Kidney capillary endothelial cell (primary cell): ENCODE data around the gene MPRIP.
A peak's percentile ranks its signal among the peaks of the same experiment; 100 is the strongest.
"Not testable (repeated sequence)": the region's sequence is repeated elsewhere in the genome, so short reads cannot be mapped to it uniquely, and the experiment has no call there.

Experiments
- DNase-seq: peaks from one replicate; pipeline ENCODE4 v3.0.0-alpha.2; 2018; ENCODE audit warnings: low spot score

MPRIP gene

DNA sequence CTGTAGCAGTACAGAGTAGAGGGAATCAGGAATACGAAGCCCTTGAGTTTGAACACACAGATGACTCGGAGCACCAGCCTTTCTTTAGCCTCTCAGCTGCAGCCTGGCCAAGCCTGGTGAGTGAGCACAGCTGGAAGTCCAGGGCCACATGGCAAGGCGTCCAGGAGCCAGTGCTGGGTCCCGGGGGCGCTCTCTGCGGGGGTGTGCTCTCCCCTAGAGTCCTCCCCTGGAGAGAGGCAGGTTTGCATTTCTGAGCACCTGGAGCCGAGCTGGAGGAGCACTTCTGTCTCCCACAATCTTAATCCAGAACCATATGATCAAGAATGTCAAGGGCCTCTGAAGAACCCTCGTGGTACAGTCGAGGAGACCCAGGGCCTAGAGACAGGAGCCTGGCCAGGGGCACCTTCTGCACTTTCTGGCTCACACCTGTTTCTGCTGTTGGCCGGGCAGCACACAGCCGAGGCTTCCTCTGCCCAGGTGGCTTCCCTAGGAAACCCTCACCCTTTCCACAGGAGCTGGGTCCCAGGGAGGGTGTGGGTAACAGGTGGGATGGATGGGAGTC lies 85.6 kb downstream of the MPRIP start:
- DNase-seq, result no peak

DNA sequence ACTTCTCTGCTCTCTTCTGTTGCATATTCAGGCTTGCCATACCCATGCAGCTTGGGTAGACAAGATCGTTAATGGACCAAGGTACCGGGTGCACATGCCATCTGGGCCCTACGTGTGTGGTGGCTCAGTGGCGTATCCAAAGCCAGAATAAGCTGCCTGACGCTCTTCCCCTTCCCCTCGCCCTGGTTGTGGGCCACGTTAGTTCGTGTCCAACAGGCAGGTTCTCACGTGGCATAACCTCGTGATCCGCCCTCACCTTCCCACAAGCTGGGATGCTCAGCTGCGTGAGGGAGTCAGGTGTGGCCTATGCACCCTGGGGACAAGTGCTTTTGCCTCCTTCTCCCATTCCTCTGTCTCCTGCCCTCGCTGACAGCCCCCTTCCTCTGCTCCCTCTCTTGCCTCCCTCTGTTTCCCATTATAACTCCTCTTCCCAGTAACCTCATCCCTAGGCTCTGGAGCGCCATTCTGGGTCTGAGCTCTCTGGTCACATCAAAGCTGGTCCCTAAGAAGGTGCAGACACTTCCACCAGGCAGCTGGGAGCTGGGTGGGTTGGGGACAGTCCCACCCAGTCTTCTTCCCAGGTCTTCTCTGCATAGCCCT lies 86.3 kb downstream of the MPRIP start:
- DNase-seq, result no peak

DNA sequence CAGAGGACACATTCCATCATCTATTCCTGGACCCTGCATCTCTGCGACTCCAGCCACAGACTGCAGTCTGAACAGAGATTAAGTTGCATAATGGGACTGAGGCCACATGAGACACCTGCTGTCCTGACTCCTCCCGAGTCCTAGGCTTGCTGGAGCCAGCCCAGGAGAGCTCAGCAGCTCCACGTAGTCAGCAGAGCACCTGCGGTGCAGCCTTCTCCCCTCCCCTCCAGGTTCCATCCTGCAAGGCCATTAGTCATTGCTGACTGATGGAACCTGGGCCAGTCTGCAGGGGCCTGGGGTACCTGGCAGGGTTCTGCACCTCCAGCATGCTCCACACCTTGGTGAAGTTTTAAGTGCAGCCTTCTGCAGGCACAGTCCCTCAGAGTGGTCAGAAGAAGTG lies 87.2 kb downstream of the MPRIP start:
- no peak for DNase-seq

DNA sequence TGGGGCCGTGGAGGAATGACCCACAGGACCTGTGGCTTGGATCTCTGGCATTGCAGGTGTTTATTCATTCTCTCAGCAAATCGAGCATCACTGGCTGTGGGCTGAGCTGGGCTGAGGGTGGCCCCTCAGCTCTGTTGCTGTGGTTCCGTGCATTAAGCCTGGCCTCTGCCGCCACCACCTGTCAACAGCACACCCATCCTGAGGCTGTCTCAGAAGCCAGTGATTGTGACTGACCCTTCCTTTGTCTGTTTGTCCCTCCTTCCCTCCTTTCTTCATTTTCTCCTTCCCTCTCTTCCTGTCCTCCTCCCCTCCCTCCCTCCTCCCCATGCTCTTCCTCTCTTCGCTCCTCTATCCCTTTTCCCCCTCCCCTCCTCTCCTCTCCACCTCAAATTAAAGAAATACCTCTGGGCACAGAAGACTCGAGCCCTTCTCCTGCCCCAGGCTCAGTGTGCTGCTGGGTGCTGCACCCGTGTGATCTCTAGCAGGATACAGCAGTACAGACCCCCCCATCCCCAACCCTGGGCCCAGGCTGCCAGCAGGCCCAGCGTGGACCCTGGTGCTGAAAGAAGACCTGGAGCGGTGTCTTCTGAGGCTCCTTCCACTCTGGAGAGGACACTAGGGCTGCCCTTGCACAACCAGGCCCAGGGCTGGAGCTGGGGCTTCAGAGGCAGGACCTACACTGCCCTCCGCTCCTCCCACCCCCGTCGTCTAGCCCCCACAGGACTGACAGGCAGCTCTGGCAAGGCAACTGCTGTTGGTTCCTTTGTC lies 88.0 kb downstream of the MPRIP start:
- DNase-seq, result no peak

DNA sequence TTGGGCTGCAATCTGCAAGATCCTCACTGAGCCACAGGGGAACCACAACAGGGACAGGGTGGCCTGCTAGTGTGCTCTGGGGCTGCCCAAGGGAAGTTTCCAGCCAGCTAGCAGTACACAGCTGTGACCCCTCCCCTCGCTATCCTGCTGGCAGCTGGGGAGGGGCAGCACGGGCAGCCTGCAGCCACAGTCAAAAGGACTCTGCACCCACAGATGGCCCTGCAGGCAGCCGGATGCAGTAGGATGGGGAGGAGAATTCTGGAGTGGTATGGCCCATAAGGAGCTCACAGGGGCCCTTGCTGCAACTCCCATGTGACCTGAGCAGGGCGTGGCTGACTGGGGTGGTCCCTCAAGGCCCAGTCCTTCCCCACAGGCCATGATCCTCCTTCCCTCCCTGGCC lies 89.6 kb downstream of the MPRIP start:
- DNase-seq, result no peak

DNA sequence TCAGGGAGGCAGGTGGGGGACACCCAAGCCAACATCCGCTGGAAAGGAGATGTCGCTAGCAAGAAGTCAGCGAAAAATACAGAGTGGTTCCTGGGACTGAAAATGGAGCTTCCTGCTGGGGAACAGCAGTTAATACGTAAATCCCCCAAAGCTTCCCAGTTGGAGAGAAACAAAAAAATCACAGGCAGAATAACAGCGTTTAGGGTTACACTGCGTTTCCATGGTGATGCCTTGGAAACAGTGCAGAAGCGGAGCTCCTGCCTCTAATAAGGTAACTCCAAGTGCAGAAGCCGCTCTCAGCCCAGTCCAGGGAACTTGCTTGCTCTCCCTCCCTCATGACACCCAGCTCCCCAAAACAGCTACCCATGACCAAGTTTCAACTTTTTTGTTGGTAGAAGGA lies 90.5 kb downstream of the MPRIP start:
- DNase-seq, result no peak

DNA sequence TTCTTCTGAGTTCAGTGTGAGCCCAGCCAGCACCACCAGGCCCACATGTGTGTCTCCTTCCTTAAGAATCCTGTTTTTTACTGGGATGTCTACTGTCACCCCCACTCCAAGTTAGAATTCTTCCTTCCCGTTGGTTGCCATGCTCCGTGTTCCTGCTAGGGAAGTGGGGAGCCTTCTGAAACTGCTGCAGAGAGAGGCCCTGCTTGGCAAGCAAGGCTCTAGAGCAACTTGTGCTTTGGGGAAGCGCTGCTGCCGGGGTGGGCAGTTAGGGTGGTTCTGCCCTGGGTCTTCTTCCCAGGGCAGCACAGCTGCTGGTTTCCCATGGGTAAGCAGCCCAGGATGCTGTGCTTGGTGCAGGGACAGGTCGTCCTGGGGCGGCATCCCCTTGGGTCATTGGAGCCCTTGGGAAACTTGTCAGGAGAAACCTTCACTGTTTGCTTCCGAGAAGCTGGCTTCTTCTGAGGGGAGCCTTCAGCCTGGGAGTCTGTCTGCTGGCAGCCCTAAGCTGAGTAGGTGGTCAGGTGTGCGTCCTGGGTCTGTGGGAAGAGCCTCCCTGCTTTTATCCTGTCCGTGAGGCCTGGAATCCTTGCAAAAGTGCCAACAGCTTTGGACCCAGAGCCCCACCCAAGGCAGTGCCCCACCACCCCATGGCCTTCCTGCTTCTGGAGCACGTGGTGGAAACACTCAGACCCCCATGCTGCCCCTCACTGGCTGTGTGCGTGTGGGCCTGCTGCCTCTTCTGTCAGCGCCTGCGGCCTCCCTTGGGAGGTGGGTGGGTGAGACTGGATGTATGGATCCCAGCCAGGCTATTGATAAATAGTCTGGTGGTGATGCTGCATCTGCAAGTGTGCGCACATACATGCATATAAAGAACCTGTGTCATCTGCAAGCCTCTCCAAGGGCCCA lies 92.0 kb downstream of the MPRIP start:
- no peak for DNase-seq

DNA sequence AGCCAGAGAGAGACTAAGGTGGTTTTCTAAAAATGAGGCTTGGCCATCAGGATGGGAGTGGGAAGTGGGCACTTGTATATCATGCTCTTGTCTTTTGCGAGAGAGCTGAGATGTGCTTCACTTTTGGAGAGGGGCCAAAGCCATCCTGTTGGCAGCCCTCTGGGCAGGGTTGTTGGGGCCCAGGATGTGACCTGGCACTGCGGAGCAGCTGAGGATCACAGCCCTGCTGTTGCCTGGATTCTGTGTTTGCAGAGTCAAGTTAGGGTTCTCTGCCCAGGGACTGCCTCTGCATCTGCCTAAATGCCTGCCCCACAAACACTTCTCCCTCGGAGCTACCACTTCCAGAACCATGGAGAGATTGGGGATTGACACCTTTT lies 92.7 kb downstream of the MPRIP start:
- no peak for DNase-seq

DNA sequence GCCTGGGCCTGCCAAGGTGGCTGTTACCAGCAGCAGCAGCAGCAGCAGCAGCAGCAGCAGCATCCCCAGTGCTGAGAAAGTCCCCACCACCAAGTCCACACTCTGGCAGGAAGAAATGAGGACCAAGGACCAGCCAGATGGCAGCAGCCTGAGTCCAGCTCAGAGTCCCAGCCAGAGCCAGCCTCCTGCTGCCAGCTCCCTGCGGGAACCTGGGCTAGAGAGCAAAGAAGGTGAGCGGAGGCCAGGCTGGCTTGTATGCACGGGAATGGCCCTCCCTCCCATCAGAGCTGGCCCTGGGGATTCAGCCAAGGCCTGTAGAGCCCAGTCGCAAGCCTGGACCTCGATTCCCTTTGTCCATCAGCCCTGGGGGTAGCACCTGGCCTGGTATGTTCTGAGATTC lies 94.0 kb downstream of the MPRIP start:
- DNase-seq, result not testable (repeated sequence)

DNA sequence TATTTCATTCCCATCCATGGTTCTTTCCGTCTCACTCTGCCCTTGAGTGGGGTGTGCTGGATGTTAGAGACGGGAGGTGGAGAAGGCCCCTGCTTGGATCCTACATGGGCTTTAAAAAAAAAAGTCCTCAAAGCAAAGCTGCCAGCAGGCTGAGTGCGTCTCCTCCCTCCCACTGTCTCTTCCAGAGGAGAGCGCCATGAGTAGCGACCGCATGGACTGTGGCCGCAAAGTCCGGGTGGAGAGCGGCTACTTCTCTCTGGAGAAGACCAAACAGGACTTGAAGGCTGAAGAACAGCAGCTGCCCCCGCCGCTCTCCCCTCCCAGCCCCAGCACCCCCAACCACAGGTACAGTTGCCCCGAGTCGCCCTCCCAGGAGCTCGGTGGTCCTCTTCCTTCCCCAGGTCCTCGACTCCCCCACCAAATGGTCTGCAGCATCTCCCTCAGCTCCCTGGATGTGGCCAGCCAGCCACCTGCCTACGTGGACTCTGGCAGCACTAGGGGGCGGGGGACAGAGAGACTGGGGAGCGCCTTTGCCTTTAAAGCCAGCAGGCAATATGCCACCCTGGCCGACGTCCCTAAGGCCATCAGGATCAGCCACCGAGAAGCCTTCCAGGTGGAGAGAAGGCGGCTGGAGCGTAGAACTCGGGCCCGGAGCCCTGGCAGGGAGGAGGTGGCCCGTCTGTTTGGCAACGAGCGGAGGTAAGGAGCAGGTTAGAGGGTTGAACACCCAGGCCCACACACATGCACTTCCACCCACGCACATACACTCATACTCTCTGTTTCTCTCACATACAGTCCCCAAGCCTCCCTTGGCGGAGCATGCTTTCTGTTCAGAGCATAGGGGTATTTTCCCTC lies 95.7 kb downstream of the MPRIP start:
- no peak for DNase-seq

DNA sequence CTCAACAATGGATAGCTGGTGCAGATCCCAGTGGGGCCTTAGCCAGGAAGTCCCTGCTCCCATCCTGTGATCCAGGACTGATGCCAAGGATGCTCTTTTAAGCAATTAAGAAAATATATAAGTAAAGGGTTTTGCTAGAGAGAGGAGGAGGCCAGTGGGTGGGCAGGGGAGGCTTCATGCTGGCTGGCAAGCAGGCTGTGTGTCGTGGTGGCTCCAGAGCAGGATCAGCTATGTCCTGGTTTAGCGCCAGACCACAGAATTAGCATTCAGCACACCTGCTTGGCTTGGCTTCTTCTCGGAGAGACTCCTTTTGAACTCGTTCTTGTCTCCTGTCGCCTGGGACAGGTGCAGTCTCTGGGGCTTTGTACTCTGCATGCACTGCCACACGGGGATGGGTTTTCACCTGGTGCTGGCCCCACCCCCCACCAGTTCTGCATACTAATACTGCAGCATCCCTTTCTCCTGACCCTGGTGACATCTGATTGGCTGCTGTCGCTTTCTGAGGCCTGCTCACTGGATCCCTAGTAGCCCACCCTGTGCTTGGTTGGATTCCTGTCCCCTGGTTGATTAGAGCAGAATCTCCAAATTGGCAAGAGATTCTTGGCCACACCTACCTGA lies 97.8 kb downstream of the MPRIP start:
- no peak for DNase-seq

DNA sequence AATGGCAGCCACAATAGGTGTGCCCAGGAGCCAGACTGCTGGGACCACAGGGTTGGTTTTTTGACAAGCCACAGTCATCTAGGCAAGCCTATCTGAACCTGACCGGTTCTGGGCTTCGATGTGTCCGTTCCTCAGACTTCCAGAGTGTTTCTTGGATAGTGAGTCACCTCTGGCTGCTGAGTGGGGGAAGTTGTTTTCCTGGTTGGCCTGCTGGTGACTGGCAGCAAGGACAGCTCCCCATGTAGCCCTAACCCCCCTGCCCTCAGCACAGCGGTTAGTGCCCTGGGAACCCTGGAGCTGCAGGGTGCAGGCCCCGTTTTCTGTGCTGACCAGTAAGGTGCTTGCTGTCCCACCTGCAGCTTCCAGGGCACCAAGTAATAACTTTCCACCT lies 98.3 kb downstream of the MPRIP start:
- peak; percentile 87 for DNase-seq

DNA sequence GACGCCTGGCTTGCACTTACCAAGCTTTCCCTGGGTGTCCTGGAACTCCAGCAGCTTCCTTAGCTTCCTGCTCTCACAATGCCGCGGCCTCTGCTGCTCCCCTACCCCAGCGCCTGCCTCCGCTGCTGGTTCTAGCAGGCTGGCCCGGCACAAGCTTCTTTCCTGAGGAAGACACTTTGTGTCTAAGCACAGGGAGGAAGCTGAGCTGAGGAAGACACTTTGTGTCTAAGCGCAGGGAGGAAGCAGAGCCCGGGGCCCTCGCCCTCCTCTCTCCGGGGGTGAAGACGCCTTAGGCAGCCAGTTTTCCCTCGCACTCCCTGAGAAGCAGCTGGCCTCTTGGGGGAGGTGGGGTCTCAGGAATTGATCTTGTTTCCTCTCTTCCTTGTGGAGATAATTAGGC lies 99.0 kb downstream of the MPRIP start:
- peak; percentile 27 for DNase-seq

DNA sequence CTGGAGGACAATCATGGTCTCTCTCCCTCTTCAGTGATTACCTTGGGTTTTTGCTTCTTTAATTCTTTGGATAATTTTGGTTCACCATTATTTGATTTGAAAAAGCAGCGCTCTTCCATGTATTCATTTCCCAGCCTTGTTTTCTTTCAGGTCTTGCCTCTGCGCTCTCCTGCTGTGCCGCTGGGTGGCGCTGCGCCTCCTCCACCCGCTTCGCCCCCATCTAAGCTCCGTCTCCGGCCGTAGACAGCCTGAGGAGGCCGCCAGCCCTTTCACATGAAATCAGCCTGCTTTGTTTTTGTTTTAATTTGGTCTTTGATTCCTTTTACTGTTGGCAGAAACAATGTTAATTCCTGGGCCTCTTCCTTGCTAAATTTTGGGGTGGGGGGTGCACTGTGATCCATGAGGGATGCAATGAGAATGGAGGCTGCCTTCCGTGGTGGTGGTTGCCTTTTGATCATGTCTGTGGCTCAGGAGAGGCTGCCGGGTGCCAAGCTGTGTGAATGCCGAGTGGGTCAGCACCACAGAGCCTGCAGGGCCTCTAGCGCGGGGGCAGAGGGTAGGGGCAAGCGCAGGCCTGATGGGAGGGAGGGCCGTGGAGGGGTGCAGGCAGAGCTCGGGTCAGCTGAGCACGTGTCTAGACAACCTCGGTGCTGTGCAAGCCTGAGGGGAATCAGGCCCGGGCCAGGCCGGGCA lies 99.7 kb downstream of the MPRIP start:
- peak; percentile 65 for DNase-seq

DNA sequence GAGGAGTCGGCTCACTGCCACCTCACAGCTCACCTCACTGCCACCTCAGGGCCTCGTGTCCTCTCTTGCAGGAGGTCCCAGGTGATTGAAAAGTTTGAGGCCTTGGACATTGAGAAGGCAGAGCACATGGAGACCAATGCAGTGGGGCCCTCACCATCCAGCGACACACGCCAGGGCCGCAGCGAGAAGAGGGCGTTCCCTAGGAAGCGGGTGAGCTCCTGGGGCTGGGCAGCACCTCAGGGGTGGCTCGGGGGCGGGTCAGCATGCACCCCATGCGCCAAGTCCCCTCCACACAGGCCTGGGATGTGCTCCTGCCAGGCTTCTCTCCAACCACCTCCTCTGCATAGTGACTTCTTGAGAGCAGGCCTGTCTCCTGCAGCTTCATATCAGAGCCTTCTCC lies 100.3 kb downstream of the MPRIP start:
- DNase-seq, result no peak

DNA sequence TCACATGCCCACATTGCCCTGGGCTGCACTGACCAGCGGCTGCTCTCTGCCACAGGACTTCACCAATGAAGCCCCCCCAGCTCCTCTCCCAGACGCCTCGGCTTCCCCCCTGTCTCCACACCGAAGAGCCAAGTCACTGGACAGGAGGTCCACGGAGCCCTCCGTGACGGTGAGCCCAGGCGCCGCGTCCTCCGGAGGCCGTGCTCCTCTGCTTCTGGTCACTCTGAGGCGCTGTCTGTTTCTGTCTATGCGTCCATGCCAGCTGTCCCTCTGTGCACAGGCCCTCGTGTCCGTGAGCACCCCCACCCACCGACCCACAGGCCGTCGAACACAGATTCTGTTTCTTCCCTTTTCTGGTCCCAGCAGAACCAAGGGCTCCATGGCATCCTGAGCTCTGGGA lies 101.2 kb downstream of the MPRIP start:
- DNase-seq, result no peak

DNA sequence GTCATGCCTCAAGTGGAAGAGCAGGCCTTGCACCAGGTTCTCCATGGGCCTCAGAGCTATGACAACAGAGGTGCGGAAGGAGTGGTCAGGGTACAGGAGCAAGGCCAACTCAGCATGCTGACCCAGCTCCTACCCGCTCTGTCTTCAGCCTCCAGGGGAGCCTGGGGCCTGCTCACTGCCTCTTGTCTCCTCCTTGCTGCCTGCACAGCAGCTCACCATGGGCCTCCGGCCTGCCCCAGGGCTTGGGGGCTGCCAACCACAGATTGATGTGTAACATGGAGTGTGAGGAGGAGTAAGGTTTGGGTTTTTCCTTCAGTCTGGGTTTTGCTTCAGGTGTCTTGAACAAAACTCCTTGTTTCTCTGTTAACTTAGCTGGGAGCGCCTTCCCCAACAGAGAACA lies 101.8 kb downstream of the MPRIP start:
- DNase-seq, result no peak

DNA sequence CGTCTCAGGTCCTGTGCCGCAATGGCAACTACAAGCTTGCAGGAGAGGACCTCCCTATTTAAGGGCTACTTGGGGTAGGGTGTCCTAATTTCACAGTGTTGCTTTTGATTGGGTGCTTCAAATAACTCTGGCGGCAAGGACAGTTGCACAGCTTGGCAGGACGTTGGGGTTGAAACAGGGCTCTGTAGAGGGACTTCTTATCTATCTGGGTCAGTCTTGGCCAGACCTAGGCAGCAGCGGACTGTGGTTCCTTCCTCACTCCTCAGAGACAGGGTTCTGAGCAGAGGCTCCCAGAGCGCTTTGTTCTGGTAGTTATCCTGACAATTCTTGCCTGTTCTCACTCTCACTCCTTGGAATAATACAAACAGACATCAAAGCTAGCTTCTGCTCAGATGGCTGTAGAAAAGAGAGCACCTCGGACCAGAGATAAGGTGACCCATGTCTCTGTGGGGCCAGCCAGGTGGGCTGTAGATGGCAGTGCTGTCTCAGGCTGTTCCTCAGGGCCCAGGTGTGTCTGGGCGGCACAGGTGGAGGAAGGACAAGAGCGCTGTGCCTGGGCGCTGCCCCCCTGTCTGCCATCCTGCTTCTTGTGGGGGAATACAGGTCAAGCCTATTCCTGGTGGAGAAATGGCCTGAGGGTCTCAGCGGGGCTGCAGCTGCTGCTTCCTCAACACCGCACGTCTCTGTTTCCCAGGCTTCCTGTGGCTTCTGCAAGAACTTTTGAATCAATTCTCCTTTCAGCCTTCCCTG lies 102.8 kb downstream of the MPRIP start:
- no peak for DNase-seq

DNA sequence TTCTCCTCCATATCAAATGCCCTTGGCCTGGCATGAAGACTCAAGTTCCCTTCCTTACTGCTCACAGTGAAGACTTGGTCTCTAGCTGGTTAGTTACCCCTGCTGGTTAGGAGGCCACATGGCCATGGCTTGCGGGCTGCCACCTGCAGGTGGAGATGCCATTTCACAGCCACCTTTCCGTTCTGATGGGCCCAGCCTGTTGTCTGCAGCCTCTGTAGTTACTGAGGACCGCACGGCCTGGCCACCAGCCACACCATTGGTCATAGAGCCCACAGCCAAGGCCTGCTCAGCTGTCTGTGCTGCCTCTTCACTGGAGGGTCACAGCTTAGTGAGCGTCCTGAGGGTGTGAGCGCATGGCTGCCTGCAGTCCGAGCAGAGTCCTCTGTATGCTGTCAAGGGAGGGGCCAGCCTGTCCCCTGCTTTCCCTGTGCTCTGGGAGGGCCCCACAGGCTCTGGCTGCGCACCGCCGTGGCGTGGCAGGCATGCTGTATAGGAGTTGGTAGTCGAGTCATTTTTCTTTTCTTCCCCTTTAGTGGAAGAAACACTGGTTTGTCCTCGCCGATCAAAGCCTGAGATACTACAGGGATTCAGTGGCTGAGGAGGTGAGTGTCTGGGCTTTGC lies 104.6 kb downstream of the MPRIP start:
- DNase-seq, result no peak

DNA sequence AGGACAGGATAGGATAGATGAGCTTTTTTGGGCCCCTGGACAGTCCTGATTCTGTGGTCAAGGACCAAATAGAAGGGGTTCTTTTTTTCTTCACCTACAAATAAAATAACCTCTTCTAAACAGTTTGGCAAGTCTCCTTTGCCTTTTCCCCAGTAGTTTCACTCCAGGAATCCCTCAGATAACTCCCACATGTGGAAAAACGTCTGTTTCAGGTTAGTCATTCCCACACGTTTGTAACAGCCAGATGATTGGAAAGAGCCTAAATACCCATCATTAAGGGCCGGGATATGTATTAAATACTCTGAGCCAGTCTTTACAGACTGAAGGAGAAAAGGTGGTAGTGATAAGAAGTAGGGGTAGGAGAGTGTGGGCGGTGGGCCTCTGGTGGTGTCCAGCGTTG lies 105.6 kb downstream of the MPRIP start:
- DNase-seq, result no peak
